GM23338 (cell line): ENCODE results near the gene SMAD9. TPM values are rescaled to one million over a fixed set of nuclear protein-coding genes. Genes with fewer than 3 reads are reported as not detected.

Experiments
- ATAC-seq: fragments of 200-7000 bp; cut with Tn5 transposase; 3 replicates; pipeline ENCODE4 v1.9.1; 2020
- DNase-seq: peaks from one replicate; pipeline ENCODE4 v3.0.0-alpha.2; 2015; ENCODE audit warnings: low spot score
- H2AFZ ChIP-seq: fragments of 200-600 bp; sonication (generic); 2 replicates; pipeline ENCODE4 v1.8.0; 2016; ENCODE audit warnings: antibody characterized with exemption, mild to moderate bottlenecking, moderate library complexity
- H3F3A ChIP-seq: fragments of 200-600 bp; sonication (generic); replicated peaks from 2 replicates; pipeline ENCODE4 v1.8.0; 2017; ENCODE audit warnings: antibody characterized with exemption, mixed run types, low read depth
- H3K27ac ChIP-seq: fragments of 200-600 bp; sonication (generic); 2 replicates; pipeline ENCODE4 v1.6.1; 2016; ENCODE audit warnings: low read depth
- H3K27me3 ChIP-seq: fragments of 200-600 bp; sonication (generic); 2 replicates; pipeline ENCODE4 v1.8.0; 2016; ENCODE audit warnings: mild to moderate bottlenecking, mixed run types, moderate library complexity; ENCODE audit not compliant: insufficient read depth
- H3K36me3 ChIP-seq: fragments of 200-600 bp; sonication (generic); 2 replicates; pipeline ENCODE4 v1.8.0; 2016; ENCODE audit warnings: mild to moderate bottlenecking; ENCODE audit not compliant: insufficient read depth
- H3K4me1 ChIP-seq: fragments of 200-600 bp; sonication (generic); 2 replicates; pipeline ENCODE4 v1.8.0; 2016; ENCODE audit warnings: mild to moderate bottlenecking, moderate library complexity; ENCODE audit not compliant: insufficient read depth
- H3K4me2 ChIP-seq: fragments of 200-600 bp; sonication (generic); 2 replicates; pipeline ENCODE4 v1.7.1; 2017; ENCODE audit warnings: mixed run types
- H3K4me3 ChIP-seq: fragments of 200-600 bp; sonication (generic); 2 replicates; pipeline ENCODE4 v1.6.1; 2016; ENCODE audit warnings: mixed run types
- H3K79me2 ChIP-seq: fragments of 200-600 bp; sonication (generic); replicated peaks from 2 replicates; pipeline ENCODE4 v1.8.0; 2017; ENCODE audit warnings: mild to moderate bottlenecking; ENCODE audit not compliant: insufficient read depth
- H3K9me2 ChIP-seq: fragments of 200-600 bp; sonication (generic); 2 replicates; pipeline ENCODE4 v1.8.0; 2017; ENCODE audit not compliant: insufficient read depth
- H4K20me1 ChIP-seq: fragments of 200-600 bp; sonication (generic); replicated peaks from 2 replicates; pipeline ENCODE4 v1.8.0; 2017; ENCODE audit warnings: mild to moderate bottlenecking; ENCODE audit not compliant: insufficient read depth
- H3K27ac Mint-ChIP-seq: 2 replicates; pipeline ENCODE4 v1.8.0; 2020; ENCODE audit warnings: inconsistent platforms, mild to moderate bottlenecking, moderate library complexity, mixed read lengths
- H3K27me3 Mint-ChIP-seq: 3 replicates; pipeline ENCODE4 v1.8.0; 2022; ENCODE audit warnings: low read depth, mild to moderate bottlenecking, moderate library complexity, mixed read lengths, inconsistent platforms; ENCODE audit not compliant: insufficient read depth, poor library complexity
- H3K36me3 Mint-ChIP-seq: 3 replicates; pipeline ENCODE4 v1.8.0; 2021; ENCODE audit warnings: low read depth, mild to moderate bottlenecking, inconsistent platforms, moderate library complexity, mixed read lengths
- H3K4me1 Mint-ChIP-seq: 3 replicates; pipeline ENCODE4 v1.8.0; 2020; ENCODE audit warnings: mild to moderate bottlenecking, inconsistent platforms, mixed read lengths
- H3K4me3 Mint-ChIP-seq: 3 replicates; pipeline ENCODE4 v1.8.0; 2021; ENCODE audit warnings: moderate library complexity, mild to moderate bottlenecking, inconsistent platforms, mixed read lengths
- H3K9me3 Mint-ChIP-seq: 3 replicates; pipeline ENCODE4 v1.8.0; 2020; ENCODE audit warnings: moderate library complexity, mild to moderate bottlenecking, inconsistent platforms, mixed read lengths
- CREB1 ChIP-seq: fragments of 250-450 bp; sonication (Bioruptor Pico); IDR thresholded peaks from 2 replicates; pipeline ENCODE4 v1.5.0; 2020; ENCODE audit warnings: low read depth, mild to moderate bottlenecking, moderate library complexity
- EZH2 ChIP-seq: fragments of 200-600 bp; sonication (generic); IDR thresholded peaks from one replicate; pipeline ENCODE4 v1.8.0; 2017; ENCODE audit warnings: antibody characterized with exemption, mild to moderate bottlenecking, low read depth; ENCODE audit not compliant: unreplicated experiment
- EZH2phosphoT487 ChIP-seq: fragments of 200-600 bp; sonication (generic); IDR thresholded peaks from one replicate; pipeline ENCODE4 v1.8.1; 2018; ENCODE audit warnings: antibody characterized with exemption; ENCODE audit not compliant: unreplicated experiment
- JUNB ChIP-seq: IDR thresholded peaks from one replicate; pipeline ENCODE4 v1.6.1; 2016; ENCODE audit warnings: antibody characterized with exemption; ENCODE audit not compliant: unreplicated experiment
- NANOG ChIP-seq: IDR thresholded peaks from 2 replicates; pipeline ENCODE4 v1.6.1; 2016; ENCODE audit warnings: antibody characterized with exemption, borderline replicate concordance
- POLR2AphosphoS5 ChIP-seq: IDR thresholded peaks from 2 replicates; pipeline ENCODE4 v1.6.1; 2016; ENCODE audit warnings: antibody characterized with exemption, low read depth
- STAT1 ChIP-seq: IDR thresholded peaks from one replicate; pipeline ENCODE4 v1.6.1; 2016; ENCODE audit warnings: antibody characterized with exemption; ENCODE audit not compliant: unreplicated experiment
- ZNF114 ChIP-seq: fragments of 250-450 bp; sonication (Bioruptor Pico); IDR thresholded peaks from 2 replicates; pipeline ENCODE4 v1.5.0; 2020; ENCODE audit warnings: mild to moderate bottlenecking, moderate library complexity
- ZNF331 ChIP-seq: fragments of 250-450 bp; sonication (Bioruptor Pico); IDR thresholded peaks from 2 replicates; pipeline ENCODE4 v1.5.0; 2020; ENCODE audit warnings: low read depth, mild to moderate bottlenecking, moderate library complexity
- polyA plus RNA-seq: library from polyadenylated mRNA; unstranded; fragments of >200 nt; fragmentation: Nextera tagmentation; extraction: Ambion mirVana; gene quantifications from 2 replicates; pipeline ENCODE4 v1.2.1, GENCODE V29; 2016
- total RNA-seq: library from RNA; depleted of rRNA; stranded (reverse); fragments of >200 nt; shearing (Covaris generic); gene quantifications from 2 replicates; pipeline ENCODE4 v1.2.3, GENCODE V29; 2014
- TF ChIP-seq, protein P1 (sequence below): IDR thresholded peaks from 2 replicates; pipeline ENCODE4 v1.6.1; 2016; ENCODE audit warnings: antibody characterized with exemption
- TF ChIP-seq, protein P2 (sequence below): fragments of 250-450 bp; sonication (Bioruptor Pico); IDR thresholded peaks from 2 replicates; pipeline ENCODE4 v1.5.0; 2020; ENCODE audit warnings: mild to moderate bottlenecking, moderate library complexity
- TF ChIP-seq, protein P3 (sequence below), 2 experiments: fragments of 200-600 bp in 1 of 2; sonication (generic) in 1 of 2; conservative IDR thresholded peaks; 2 replicates each; pipeline versions ENCODE4 v1.5.1 to v1.6.1; 2016 to 2017; ENCODE audit warnings: antibody characterized with exemption in 2 of 2, low read depth in 2 of 2, mild to moderate bottlenecking in 2 of 2, moderate library complexity in 1 of 2

SMAD9 gene
- total and polyA plus RNA-seq, 2 experiments from 2014 or later, result 0.95 to 1.3 TPM

DNA sequence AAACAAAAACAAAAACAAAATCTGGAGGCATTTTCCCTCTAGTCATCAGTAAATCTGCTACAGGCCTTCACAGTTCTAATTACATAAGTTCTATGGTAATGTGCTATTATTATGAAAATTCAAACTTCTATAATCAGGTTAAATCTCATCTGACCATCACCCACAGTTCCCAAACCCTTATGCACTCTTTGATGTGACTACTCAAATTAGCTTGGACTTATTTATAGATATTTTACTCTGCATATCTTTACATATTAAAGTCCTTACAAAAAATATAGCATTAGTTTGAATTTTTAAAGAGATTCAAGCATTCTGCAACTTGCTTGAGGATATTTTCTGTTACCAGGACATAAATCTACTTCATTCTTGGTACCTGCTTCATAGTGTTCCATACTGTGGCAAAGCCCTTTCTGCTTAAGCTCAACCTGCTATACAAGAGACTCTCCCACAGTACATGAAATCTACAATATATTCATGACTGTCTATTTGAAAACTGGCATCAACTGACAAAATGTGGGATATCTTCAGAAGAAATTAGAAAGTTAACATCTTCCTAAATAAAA, 22.9 kb downstream of the SMAD9 start:
- H3K4me1 Mint-ChIP-seq, result no peaks in the 10 kb centered on the region
- no peaks in the 10 kb centered on the region for H3K36me3 Mint-ChIP-seq
- no peak overlapping the region for H3K4me2 ChIP-seq
- no peaks in the 10 kb centered on the region for H3F3A ChIP-seq
- no peak overlapping the region for H3K4me3 Mint-ChIP-seq
- H3K27me3 Mint-ChIP-seq, result no peaks in the 10 kb centered on the region
- H3K27ac ChIP-seq, result no peak overlapping the region
- no peaks in the 10 kb centered on the region for H3K79me2 ChIP-seq
- no peaks in the 10 kb centered on the region for H3K9me2 ChIP-seq
- H3K4me3 ChIP-seq, result no peak overlapping the region
- no peaks in the 10 kb centered on the region for H3K36me3 ChIP-seq
- H3K9me3 Mint-ChIP-seq, result no peaks in the 10 kb centered on the region
- DNase-seq, result no peak
- TF ChIP-seq POLR2AphosphoS5 (no peak), STAT1 (no peak), ZNF114 (no peak), EZH2phosphoT487 (no peak), EZH2 (no peak)
- TF ChIP-seq, protein P1, sequence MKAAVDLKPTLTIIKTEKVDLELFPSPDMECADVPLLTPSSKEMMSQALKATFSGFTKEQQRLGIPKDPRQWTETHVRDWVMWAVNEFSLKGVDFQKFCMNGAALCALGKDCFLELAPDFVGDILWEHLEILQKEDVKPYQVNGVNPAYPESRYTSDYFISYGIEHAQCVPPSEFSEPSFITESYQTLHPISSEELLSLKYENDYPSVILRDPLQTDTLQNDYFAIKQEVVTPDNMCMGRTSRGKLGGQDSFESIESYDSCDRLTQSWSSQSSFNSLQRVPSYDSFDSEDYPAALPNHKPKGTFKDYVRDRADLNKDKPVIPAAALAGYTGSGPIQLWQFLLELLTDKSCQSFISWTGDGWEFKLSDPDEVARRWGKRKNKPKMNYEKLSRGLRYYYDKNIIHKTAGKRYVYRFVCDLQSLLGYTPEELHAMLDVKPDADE, result no peak
- no peak overlapping the region for H3K27ac Mint-ChIP-seq
- H3K27me3 ChIP-seq, result no peaks in the 10 kb centered on the region
- H3K4me1 ChIP-seq, result no peaks in the 10 kb centered on the region
- no peaks in the 10 kb centered on the region for H4K20me1 ChIP-seq
- ATAC-seq, result no peak
- no peak overlapping the region for H2AFZ ChIP-seq

GRCh38 chr13:36891752-36892151, 28.3 kb downstream of the SMAD9 start:
- Histone ChIP-seq H3K4me3 (no peak overlapping the region), H3F3A (no peaks in the 10 kb centered on the region), H2AFZ (no peak overlapping the region), H3K27ac (no peak overlapping the region), H3K27me3 (no peaks in the 10 kb centered on the region), H3K36me3 (no peaks in the 10 kb centered on the region), H3K9me2 (no peaks in the 10 kb centered on the region), H4K20me1 (no peaks in the 10 kb centered on the region), H3K4me2 (no peak overlapping the region), H3K79me2 (no peaks in the 10 kb centered on the region), H3K4me1 (peaks cover 10% of the 10 kb centered on the region)
- Mint-ChIP-seq H3K27me3 (no peaks in the 10 kb centered on the region), H3K27ac (no peak overlapping the region), H3K4me1 (peaks cover 20% of the 10 kb centered on the region), H3K4me3 (no peak overlapping the region), H3K9me3 (no peaks in the 10 kb centered on the region), H3K36me3 (no peaks in the 10 kb centered on the region; the same call in 2 of the 3 replicates)
- ATAC-seq (no peak), DNase-seq (no peak)
- TF ChIP-seq ZNF331 (CRISPR knock-in tag) (no peak), ZNF114 (no peak), STAT1 (no peak), POLR2AphosphoS5 (no peak), EZH2 (no peak), EZH2phosphoT487 (no peak), JUNB (no peak), NANOG (no peak), CREB1 (no peak)
- TF ChIP-seq, protein P2, sequence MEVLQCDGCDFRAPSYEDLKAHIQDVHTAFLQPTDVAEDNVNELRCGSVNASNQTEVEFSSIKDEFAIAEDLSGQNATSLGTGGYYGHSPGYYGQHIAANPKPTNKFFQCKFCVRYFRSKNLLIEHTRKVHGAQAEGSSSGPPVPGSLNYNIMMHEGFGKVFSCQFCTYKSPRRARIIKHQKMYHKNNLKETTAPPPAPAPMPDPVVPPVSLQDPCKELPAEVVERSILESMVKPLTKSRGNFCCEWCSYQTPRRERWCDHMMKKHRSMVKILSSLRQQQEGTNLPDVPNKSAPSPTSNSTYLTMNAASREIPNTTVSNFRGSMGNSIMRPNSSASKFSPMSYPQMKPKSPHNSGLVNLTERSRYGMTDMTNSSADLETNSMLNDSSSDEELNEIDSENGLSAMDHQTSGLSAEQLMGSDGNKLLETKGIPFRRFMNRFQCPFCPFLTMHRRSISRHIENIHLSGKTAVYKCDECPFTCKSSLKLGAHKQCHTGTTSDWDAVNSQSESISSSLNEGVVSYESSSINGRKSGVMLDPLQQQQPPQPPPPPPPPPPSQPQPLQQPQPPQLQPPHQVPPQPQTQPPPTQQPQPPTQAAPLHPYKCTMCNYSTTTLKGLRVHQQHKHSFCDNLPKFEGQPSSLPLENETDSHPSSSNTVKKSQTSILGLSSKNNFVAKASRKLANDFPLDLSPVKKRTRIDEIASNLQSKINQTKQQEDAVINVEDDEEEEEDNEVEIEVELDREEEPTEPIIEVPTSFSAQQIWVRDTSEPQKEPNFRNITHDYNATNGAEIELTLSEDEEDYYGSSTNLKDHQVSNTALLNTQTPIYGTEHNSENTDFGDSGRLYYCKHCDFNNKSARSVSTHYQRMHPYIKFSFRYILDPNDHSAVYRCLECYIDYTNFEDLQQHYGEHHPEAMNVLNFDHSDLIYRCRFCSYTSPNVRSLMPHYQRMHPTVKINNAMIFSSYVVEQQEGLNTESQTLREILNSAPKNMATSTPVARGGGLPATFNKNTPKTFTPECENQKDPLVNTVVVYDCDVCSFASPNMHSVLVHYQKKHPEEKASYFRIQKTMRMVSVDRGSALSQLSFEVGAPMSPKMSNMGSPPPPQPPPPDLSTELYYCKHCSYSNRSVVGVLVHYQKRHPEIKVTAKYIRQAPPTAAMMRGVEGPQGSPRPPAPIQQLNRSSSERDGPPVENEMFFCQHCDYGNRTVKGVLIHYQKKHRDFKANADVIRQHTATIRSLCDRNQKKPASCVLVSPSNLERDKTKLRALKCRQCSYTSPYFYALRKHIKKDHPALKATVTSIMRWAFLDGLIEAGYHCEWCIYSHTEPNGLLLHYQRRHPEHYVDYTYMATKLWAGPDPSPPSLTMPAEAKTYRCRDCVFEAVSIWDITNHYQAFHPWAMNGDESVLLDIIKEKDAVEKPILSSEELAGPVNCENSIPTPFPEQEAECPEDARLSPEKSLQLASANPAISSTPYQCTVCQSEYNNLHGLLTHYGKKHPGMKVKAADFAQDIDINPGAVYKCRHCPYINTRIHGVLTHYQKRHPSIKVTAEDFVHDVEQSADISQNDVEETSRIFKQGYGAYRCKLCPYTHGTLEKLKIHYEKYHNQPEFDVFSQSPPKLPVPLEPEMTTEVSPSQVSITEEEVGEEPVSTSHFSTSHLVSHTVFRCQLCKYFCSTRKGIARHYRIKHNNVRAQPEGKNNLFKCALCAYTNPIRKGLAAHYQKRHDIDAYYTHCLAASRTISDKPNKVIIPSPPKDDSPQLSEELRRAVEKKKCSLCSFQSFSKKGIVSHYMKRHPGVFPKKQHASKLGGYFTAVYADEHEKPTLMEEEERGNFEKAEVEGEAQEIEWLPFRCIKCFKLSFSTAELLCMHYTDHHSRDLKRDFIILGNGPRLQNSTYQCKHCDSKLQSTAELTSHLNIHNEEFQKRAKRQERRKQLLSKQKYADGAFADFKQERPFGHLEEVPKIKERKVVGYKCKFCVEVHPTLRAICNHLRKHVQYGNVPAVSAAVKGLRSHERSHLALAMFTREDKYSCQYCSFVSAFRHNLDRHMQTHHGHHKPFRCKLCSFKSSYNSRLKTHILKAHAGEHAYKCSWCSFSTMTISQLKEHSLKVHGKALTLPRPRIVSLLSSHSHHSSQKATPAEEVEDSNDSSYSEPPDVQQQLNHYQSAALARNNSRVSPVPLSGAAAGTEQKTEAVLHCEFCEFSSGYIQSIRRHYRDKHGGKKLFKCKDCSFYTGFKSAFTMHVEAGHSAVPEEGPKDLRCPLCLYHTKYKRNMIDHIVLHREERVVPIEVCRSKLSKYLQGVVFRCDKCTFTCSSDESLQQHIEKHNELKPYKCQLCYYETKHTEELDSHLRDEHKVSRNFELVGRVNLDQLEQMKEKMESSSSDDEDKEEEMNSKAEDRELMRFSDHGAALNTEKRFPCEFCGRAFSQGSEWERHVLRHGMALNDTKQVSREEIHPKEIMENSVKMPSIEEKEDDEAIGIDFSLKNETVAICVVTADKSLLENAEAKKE (CRISPR knock-in tag), result no peak
- TF ChIP-seq, protein P1, result no peak
- TF ChIP-seq, protein P3, sequence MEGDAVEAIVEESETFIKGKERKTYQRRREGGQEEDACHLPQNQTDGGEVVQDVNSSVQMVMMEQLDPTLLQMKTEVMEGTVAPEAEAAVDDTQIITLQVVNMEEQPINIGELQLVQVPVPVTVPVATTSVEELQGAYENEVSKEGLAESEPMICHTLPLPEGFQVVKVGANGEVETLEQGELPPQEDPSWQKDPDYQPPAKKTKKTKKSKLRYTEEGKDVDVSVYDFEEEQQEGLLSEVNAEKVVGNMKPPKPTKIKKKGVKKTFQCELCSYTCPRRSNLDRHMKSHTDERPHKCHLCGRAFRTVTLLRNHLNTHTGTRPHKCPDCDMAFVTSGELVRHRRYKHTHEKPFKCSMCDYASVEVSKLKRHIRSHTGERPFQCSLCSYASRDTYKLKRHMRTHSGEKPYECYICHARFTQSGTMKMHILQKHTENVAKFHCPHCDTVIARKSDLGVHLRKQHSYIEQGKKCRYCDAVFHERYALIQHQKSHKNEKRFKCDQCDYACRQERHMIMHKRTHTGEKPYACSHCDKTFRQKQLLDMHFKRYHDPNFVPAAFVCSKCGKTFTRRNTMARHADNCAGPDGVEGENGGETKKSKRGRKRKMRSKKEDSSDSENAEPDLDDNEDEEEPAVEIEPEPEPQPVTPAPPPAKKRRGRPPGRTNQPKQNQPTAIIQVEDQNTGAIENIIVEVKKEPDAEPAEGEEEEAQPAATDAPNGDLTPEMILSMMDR (conservative IDR thresholded peaks at IDR 0.05; ENCODE audit: low read depth in 2 of 2), result no peak
